Kidney (tissue), 22 donors: ENCODE measurements around the gene MAN1B1. TPM values are rescaled to one million over a fixed set of nuclear protein-coding genes. Genes with fewer than 3 reads are reported as not detected.

Experiments
- DNase-seq, 5 donors: peaks; one replicate each; pipeline ENCODE4 v3.0.0-alpha.2; 2013 to 2020
- FAIRE-seq: peaks from 2 replicates; lab custom pipeline; 2012; peaks lifted over from hg19 to GRCh38; lab: Jason Lieb, UNC
- H3K27ac ChIP-seq, 2 donors: one replicate each; pipeline ENCODE4 v1.7.0; 2013; ENCODE audit warnings: low read depth in 2 of 2, low read length in 2 of 2, inconsistent platforms in 1 of 2
- H3K27me3 ChIP-seq: one replicate; pipeline ENCODE4 v1.7.1; 2013; ENCODE audit warnings: low read length, inconsistent platforms; ENCODE audit not compliant: control insufficient read depth, insufficient read depth
- H3K36me3 ChIP-seq, 3 donors: one replicate each; pipeline versions ENCODE4 v1.7.0 to v1.7.1; 2013; ENCODE audit warnings: low read length in 3 of 3, control low read depth in 1 of 3, inconsistent platforms in 1 of 3; ENCODE audit not compliant: insufficient read depth in 3 of 3, control insufficient read depth in 2 of 3
- H3K4me1 ChIP-seq, 3 donors: one replicate each; pipeline versions ENCODE4 v1.7.0 to v1.7.1; 2013; ENCODE audit warnings: low read length in 3 of 3, inconsistent platforms in 1 of 3, low read depth in 1 of 3; ENCODE audit not compliant: control insufficient read depth in 2 of 3, insufficient read depth in 2 of 3
- H3K4me3 ChIP-seq, 3 donors: one replicate each; pipeline versions ENCODE4 v1.7.0 to v1.8.1; 2013; ENCODE audit warnings: low read length in 3 of 3, control low read depth in 1 of 3, inconsistent platforms in 1 of 3
- H3K9ac ChIP-seq, 3 donors: one replicate each; pipeline versions ENCODE4 v1.7.0 to v1.7.1; 2013; ENCODE audit warnings: low read length in 3 of 3, control low read depth in 1 of 3, inconsistent platforms in 1 of 3
- H3K9me3 ChIP-seq, 3 donors: one replicate each; pipeline versions ENCODE4 v1.7.0 to v1.7.1; 2013; ENCODE audit warnings: low read length in 3 of 3, control low read depth in 1 of 3, inconsistent platforms in 1 of 3; ENCODE audit not compliant: control insufficient read depth in 2 of 3, insufficient read depth in 1 of 3
- intact Hi-C: fragments of 100-400 bp; cut with DNase I; formaldehyde crosslinking; loops from one replicate; pipeline ENCODE4 v1.11.1; 2022
- long read RNA-seq, 10 donors: library from polyadenylated mRNA in 1 of 10; unstranded in 1 of 10; transcript quantifications; one replicate each; pipeline ENCODE4 v2.0.0 and lab custom pipeline, GENCODE V29; 2021 to 2026
- polyA plus RNA-seq: library from polyadenylated mRNA; stranded (reverse); fragments of 350-450 nt; fragmentation: Illumina TruSeq; extraction: RNeasy Lipid Tissue Mini Kit (QIAGEN cat#74804); gene quantifications from one replicate; pipeline ENCODE4 v1.2.3, GENCODE V29; 2014; ENCODE audit warnings: low read depth, low replicate concordance; ENCODE audit not compliant: insufficient read depth
- total RNA-seq: library from RNA; stranded (reverse); fragmentation: NEBNext Ultra II Directional; extraction: Animal tissue kit (Norgen Biotek cat#: 25700); gene quantifications from one replicate; pipeline ENCODE4 v1.2.1, GENCODE V29; 2021
- TF ChIP-seq, protein P1 (sequence below): IDR thresholded peaks from 3 replicates; pipeline ENCODE4 v1.5.1; 2012; ENCODE audit warnings: mild to moderate bottlenecking, moderate library complexity, borderline replicate concordance; ENCODE audit not compliant: insufficient read depth; ENCODE audit errors: extremely low read depth
- donor health status: control.
- donor health status: control.
- donor health status: control.
- donor health status: control.
- donor health status: control.
- donor health status: DM: yes; HTN: yes; CAD: no.
- donor health status: Normal renal cell carcinoma (clear cell type).

Gene MAN1B1
- 63.2 TPM for total RNA-seq
- 57.3 TPM for polyA plus RNA-seq
- long read RNA-seq, donor 1, transcript MAN1B1-202 (13 exons, 2,769 nt): major isoform, 7 of 8 reads
- long read RNA-seq, donor 1, partial matches to known transcripts: 0 of 8 reads
- long read RNA-seq, donor 1, other reads (novel, unspliced or antisense): 0 of 8 reads
- long read RNA-seq, donor 2, transcript MAN1B1-202 (13 exons, 2,769 nt): major isoform, 11 of 14 reads
- long read RNA-seq, donor 2, partial matches to known transcripts: 0 of 14 reads
- long read RNA-seq, donor 2, other reads (novel, unspliced or antisense): 0 of 14 reads
- long read RNA-seq, donor 3, transcript MAN1B1-202 (13 exons, 2,769 nt): major isoform, 7 of 13 reads
- long read RNA-seq, donor 3, partial matches to known transcripts: 0 of 13 reads
- long read RNA-seq, donor 3, other reads (novel, unspliced or antisense): 0 of 13 reads
- long read RNA-seq, donor 4, transcript MAN1B1-202 (13 exons, 2,769 nt): major isoform, 14 of 17 reads
- long read RNA-seq, donor 4, partial matches to known transcripts: 0 of 17 reads
- long read RNA-seq, donor 4, other reads (novel, unspliced or antisense): 0 of 17 reads
- long read RNA-seq, donor 5: 0 reads
- long read RNA-seq, donor 6, full-length matches to known transcripts: 3 of 3 reads
- long read RNA-seq, donor 6, partial matches to known transcripts: 0 of 3 reads
- long read RNA-seq, donor 6, other reads (novel, unspliced or antisense): 0 of 3 reads
- long read RNA-seq, donor 7, transcript MAN1B1-202 (13 exons, 2,769 nt): major isoform, 57 of 93 reads
- long read RNA-seq, donor 7, partial matches to known transcripts: 13 of 93 reads
- long read RNA-seq, donor 7, other reads (novel, unspliced or antisense): 21 of 93 reads
- long read RNA-seq, donor 8, full-length matches to known transcripts: 12 of 12 reads
- long read RNA-seq, donor 8, partial matches to known transcripts: 0 of 12 reads
- long read RNA-seq, donor 8, other reads (novel, unspliced or antisense): 0 of 12 reads
- long read RNA-seq, donor 9, transcript MAN1B1-202 (13 exons, 2,769 nt): major isoform, 6 of 8 reads
- long read RNA-seq, donor 9, partial matches to known transcripts: 0 of 8 reads
- long read RNA-seq, donor 9, other reads (novel, unspliced or antisense): 0 of 8 reads
- long read RNA-seq, donor 10, full-length matches to known transcripts: 9 of 9 reads
- long read RNA-seq, donor 10, partial matches to known transcripts: 0 of 9 reads
- long read RNA-seq, donor 10, other reads (novel, unspliced or antisense): 0 of 9 reads

DNA sequence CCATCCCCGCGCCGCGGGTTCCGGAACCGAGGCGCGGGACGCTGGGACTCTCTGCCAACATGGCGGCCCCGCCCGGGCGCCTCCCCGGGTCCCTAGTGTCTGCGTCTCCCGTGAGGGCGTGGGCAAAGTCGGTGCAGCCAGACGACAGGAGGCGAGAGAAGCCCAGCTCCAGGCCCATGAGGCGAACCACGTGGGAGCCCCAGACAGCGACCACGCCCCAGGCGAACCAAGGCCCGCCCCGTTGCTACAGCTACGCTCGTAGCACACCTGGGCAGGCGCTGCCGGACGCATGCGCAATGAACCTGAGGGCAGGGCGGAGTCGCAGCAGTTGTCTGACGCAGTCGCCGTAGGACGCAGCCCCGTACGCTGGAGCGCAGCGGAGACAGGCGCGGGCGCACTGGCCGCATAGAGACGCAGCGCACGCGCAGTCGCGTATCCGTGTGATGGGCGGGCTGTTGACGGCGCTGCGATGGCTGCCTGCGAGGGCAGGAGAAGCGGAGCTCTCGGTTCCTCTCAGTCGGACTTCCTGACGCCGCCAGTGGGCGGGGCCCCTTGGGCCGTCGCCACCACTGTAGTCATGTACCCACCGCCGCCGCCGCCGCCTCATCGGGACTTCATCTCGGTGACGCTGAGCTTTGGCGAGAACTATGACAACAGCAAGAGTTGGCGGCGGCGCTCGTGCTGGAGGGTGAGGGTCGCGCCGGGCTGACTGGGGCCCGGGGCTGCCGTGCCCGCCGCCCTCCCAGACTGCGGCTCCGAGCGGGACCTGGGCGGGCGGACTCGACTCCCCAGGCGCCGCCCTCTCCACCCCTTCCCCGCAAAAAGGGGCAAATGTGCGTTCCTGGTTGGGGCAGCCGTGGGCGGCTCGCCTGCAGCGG lies at the start of gene MAN1B1:
TSS of gene MAN1B1 (plus strand) at position 455 of the 878 bp plus-strand sequence. CDS start at position 470, 15 bp downstream.
- FAIRE-seq: peak; percentile 11
- Histone ChIP-seq H3K4me1 (peaks cover 0 to 9% (median 0%) of the 10 kb centered on the region in 3 donors), H3K27ac (peak within 1 kb of the TSS; percentile 82), H3K9ac (peak within 1 kb of the TSS; percentile 22 to 66 (median 57)), H3K27me3 (no peaks in the 10 kb centered on the region), H3K9me3 (no peaks in the 10 kb centered on the region), H3K36me3 (peaks cover 2 to 10% (median 5%) of the 10 kb centered on the region in 3 donors), H3K4me3 (peak within 1 kb of the TSS; percentile 52 to 74 (median 64))
- TF ChIP-seq, protein P1, sequence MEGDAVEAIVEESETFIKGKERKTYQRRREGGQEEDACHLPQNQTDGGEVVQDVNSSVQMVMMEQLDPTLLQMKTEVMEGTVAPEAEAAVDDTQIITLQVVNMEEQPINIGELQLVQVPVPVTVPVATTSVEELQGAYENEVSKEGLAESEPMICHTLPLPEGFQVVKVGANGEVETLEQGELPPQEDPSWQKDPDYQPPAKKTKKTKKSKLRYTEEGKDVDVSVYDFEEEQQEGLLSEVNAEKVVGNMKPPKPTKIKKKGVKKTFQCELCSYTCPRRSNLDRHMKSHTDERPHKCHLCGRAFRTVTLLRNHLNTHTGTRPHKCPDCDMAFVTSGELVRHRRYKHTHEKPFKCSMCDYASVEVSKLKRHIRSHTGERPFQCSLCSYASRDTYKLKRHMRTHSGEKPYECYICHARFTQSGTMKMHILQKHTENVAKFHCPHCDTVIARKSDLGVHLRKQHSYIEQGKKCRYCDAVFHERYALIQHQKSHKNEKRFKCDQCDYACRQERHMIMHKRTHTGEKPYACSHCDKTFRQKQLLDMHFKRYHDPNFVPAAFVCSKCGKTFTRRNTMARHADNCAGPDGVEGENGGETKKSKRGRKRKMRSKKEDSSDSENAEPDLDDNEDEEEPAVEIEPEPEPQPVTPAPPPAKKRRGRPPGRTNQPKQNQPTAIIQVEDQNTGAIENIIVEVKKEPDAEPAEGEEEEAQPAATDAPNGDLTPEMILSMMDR: no peak
- DNase-seq: peak; percentile 99 to 100 (median 99)
- intact Hi-C loops: no loop called here

DNA sequence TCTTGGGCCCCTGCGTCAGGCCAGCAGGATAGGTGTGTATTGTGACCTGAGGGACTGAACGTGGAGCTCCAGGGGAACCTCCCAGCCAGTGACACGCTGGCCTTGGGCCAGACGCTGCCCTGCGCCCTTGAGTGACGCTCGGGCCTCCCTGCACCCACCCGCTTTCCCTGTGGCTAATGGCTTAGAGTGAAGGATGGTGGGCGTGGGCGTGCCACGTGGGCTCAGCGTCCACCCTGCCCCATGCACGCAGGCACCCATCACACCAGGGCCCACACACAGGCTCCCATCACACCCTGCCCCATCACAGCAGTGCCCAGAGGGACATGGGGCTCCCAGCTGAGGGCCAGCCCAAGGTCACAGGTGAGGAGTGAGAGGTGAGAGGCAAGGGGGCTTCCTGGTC lies 49.8 kb upstream of the MAN1B1 start:
- FAIRE-seq (no peak), DNase-seq (no peak)
- Histone ChIP-seq H3K9me3 (no peaks in the 10 kb centered on the region), H3K27me3 (no peaks in the 10 kb centered on the region), H3K4me1 (peaks cover 0 to 3% (median 0%) of the 10 kb centered on the region in 3 donors), H3K9ac (no peak overlapping the region), H3K4me3 (no peak overlapping the region), H3K36me3 (no peaks in the 10 kb centered on the region), H3K27ac (no peak overlapping the region)
- intact Hi-C loops: loop anchor here (10.0 kb wide), 1 partner anchor 252 kb away; no protein-coding TSS in a partner anchor
- TF ChIP-seq, protein P1: no peak

DNA sequence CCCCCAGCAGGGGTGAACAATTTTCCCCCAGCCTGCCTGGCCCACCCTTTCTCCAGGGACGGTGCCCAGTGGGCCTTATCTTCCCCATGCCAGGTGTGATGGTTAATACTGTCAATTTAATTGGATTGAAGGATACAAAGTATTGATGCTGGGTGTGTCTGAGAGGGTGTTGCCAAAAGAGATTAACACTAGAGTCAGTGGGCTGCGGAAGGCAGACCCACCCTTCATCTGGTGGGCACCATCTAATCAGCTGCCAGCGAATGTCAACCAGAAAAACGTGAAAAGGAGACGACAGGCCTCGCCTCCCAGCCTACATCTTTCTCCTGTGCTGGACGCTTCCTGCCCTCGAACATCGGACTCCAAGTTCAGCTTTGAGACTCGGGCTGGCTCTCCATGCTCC lies 49.3 kb upstream of the MAN1B1 start:
- intact Hi-C loops: loop anchor here (10.0 kb wide), 1 partner anchor 253 kb away; no protein-coding TSS in a partner anchor
- no peak for FAIRE-seq

More for the DNA sequence above, 49.3 kb upstream of the MAN1B1 start:
- TF ChIP-seq, protein P1: no peak
- no peak overlapping the region for H3K4me3 ChIP-seq
- no peaks in the 10 kb centered on the region for H3K36me3 ChIP-seq
- H3K27me3 ChIP-seq: no peaks in the 10 kb centered on the region
- no peaks in the 10 kb centered on the region for H3K9me3 ChIP-seq
- H3K27ac ChIP-seq: no peak overlapping the region
- no peak for DNase-seq
- no peak overlapping the region for H3K9ac ChIP-seq
- H3K4me1 ChIP-seq: peaks cover 0 to 3% (median 0%) of the 10 kb centered on the region in 3 donors
